SJSA1 (cell line): ENCODE results near the gene PLG. TPM values are rescaled to one million over a fixed set of nuclear protein-coding genes. Genes with fewer than 3 reads are reported as not detected.
A peak's percentile ranks its signal among the peaks of the same experiment; 100 is the strongest.
"Not testable (repeated sequence)": the region's sequence is repeated elsewhere in the genome, so short reads cannot be mapped to it uniquely, and the experiment has no call there.

Source experiments
- DNase-seq, 2 experiments: peaks; one replicate each; pipeline ENCODE4 v3.0.0-alpha.2; 2015 to 2020; ENCODE audit warnings: low spot score in 2 of 2, low read depth in 1 of 2
- H3K27ac ChIP-seq: fragments of 250-450 bp; sonication (Bioruptor Pico); 2 replicates; pipeline ENCODE4 v1.5.1; 2020; ENCODE audit warnings: mild to moderate bottlenecking, moderate library complexity
- H3K27me3 ChIP-seq: fragments of 250-450 bp; sonication (Bioruptor Pico); replicated peaks from 2 replicates; pipeline ENCODE4 v1.5.1; 2020; ENCODE audit warnings: mild to moderate bottlenecking, moderate library complexity
- H3K36me3 ChIP-seq: fragments of 250-450 bp; sonication (Bioruptor Pico); 2 replicates; pipeline ENCODE4 v1.5.1; 2020; ENCODE audit warnings: mild to moderate bottlenecking
- H3K4me1 ChIP-seq: fragments of 250-450 bp; sonication (Bioruptor Pico); replicated peaks from 2 replicates; pipeline ENCODE4 v1.6.1; 2021; ENCODE audit warnings: mild to moderate bottlenecking
- H3K4me3 ChIP-seq: fragments of 250-450 bp; sonication (Bioruptor Pico); 2 replicates; pipeline ENCODE4 v1.5.1; 2020; ENCODE audit warnings: mild to moderate bottlenecking
- H3K9me3 ChIP-seq: fragments of 250-450 bp; sonication (Bioruptor Pico); replicated peaks from 2 replicates; pipeline ENCODE4 v1.5.1; 2020; ENCODE audit warnings: mild to moderate bottlenecking
- total RNA-seq: library from RNA; depleted of rRNA; stranded (reverse); fragments of >200 nt; shearing (Covaris generic); gene quantifications from 2 replicates; pipeline ENCODE4 v1.2.3, GENCODE V29; 2014

Gene PLG
- total RNA-seq, 1 experiment from 2014 or later: not detected

GRCh38 chr6:160735523-160735922 lies 33.5 kb downstream of the PLG start:
- no peaks in the 10 kb centered on the region for H3K4me1 ChIP-seq
- no peak for DNase-seq
- H3K9me3 ChIP-seq: no peaks in the 10 kb centered on the region
- H3K4me3 ChIP-seq: no peak overlapping the region
- no peaks in the 10 kb centered on the region for H3K27me3 ChIP-seq
- no peaks in the 10 kb centered on the region for H3K36me3 ChIP-seq
- H3K27ac ChIP-seq: no peak overlapping the region

- H3K4me3 ChIP-seq: no peak overlapping the region
- H3K36me3 ChIP-seq: no peaks in the 10 kb centered on the region
- H3K4me1 ChIP-seq: no peaks in the 10 kb centered on the region
- no peaks in the 10 kb centered on the region for H3K27me3 ChIP-seq
- H3K9me3 ChIP-seq: no peaks in the 10 kb centered on the region
- DNase-seq: no peak
- no peak overlapping the region for H3K27ac ChIP-seq
These were observed 35.9 kb downstream of the PLG start for GRCh38 chr6:160737934-160738333.

GRCh38 chr6:160739955-160740354 lies 37.9 kb downstream of the PLG start:
- Histone ChIP-seq H3K36me3 (no peaks in the 10 kb centered on the region), H3K4me3 (no peak overlapping the region), H3K4me1 (no peaks in the 10 kb centered on the region), H3K27ac (no peak overlapping the region), H3K27me3 (no peaks in the 10 kb centered on the region), H3K9me3 (no peaks in the 10 kb centered on the region)
- DNase-seq: no peak

- not testable (repeated sequence) for DNase-seq, H3K27me3 ChIP-seq, H3K4me3 ChIP-seq, H3K36me3 ChIP-seq, H3K27ac ChIP-seq, H3K4me1 ChIP-seq, H3K9me3 ChIP-seq
These were observed 39.0 kb downstream of the PLG start for GRCh38 chr6:160741012-160741411.

- H3K27me3 ChIP-seq: no peaks in the 10 kb centered on the region
- H3K4me3 ChIP-seq: no peak overlapping the region
- H3K36me3 ChIP-seq: no peaks in the 10 kb centered on the region
- no peak for DNase-seq
- no peak overlapping the region for H3K27ac ChIP-seq
- H3K9me3 ChIP-seq: no peaks in the 10 kb centered on the region
- H3K4me1 ChIP-seq: no peaks in the 10 kb centered on the region
These were observed 40.0 kb downstream of the PLG start for GRCh38 chr6:160742090-160742489.

- Histone ChIP-seq H3K27ac (no peak overlapping the region), H3K36me3 (no peaks in the 10 kb centered on the region), H3K4me1 (no peaks in the 10 kb centered on the region), H3K27me3 (no peaks in the 10 kb centered on the region), H3K4me3 (no peak overlapping the region), H3K9me3 (no peaks in the 10 kb centered on the region)
- DNase-seq: no peak
These were observed 48.2 kb downstream of the PLG start for GRCh38 chr6:160750276-160750689.

GRCh38 chr6:160753211-160753610 lies 51.2 kb downstream of the PLG start:
- not testable (repeated sequence) for H3K27me3 ChIP-seq, H3K27ac ChIP-seq, H3K4me1 ChIP-seq, H3K4me3 ChIP-seq, DNase-seq, H3K9me3 ChIP-seq, H3K36me3 ChIP-seq

GRCh38 chr6:160755165-160755564 lies 53.1 kb downstream of the PLG start:
- H3K27me3 ChIP-seq: no peaks in the 10 kb centered on the region
- no peaks in the 10 kb centered on the region for H3K9me3 ChIP-seq
- H3K4me1 ChIP-seq: no peaks in the 10 kb centered on the region
- no peak overlapping the region for H3K4me3 ChIP-seq
- no peaks in the 10 kb centered on the region for H3K36me3 ChIP-seq
- no peak overlapping the region for H3K27ac ChIP-seq
- no peak for DNase-seq

- Histone ChIP-seq H3K4me3 (no peak overlapping the region), H3K36me3 (no peaks in the 10 kb centered on the region), H3K9me3 (no peaks in the 10 kb centered on the region), H3K4me1 (no peaks in the 10 kb centered on the region), H3K27me3 (no peaks in the 10 kb centered on the region), H3K27ac (no peak overlapping the region)
- DNase-seq: no peak
These were observed 54.0 kb downstream of the PLG start for GRCh38 chr6:160756021-160756420.

- H3K27ac ChIP-seq: no peak overlapping the region
- no peaks in the 10 kb centered on the region for H3K9me3 ChIP-seq
- H3K27me3 ChIP-seq: no peaks in the 10 kb centered on the region
- no peaks in the 10 kb centered on the region for H3K36me3 ChIP-seq
- DNase-seq: no peak
- no peak overlapping the region for H3K4me3 ChIP-seq
- H3K4me1 ChIP-seq: no peaks in the 10 kb centered on the region
These were observed 54.8 kb downstream of the PLG start for GRCh38 chr6:160756871-160757270.

- H3K9me3 ChIP-seq: no peaks in the 10 kb centered on the region
- H3K27ac ChIP-seq: no peak overlapping the region
- H3K4me3 ChIP-seq: no peak overlapping the region
- H3K27me3 ChIP-seq: no peaks in the 10 kb centered on the region
- H3K36me3 ChIP-seq: no peaks in the 10 kb centered on the region
- DNase-seq: no peak
- no peaks in the 10 kb centered on the region for H3K4me1 ChIP-seq
These were observed 62.8 kb downstream of the PLG start for GRCh38 chr6:160764847-160765246.

GRCh38 chr6:160765412-160765811 lies 63.4 kb downstream of the PLG start:
- no peaks in the 10 kb centered on the region for H3K9me3 ChIP-seq
- DNase-seq: no peak
- no peaks in the 10 kb centered on the region for H3K27me3 ChIP-seq
- H3K4me1 ChIP-seq: no peaks in the 10 kb centered on the region
- no peak overlapping the region for H3K27ac ChIP-seq
- H3K36me3 ChIP-seq: no peaks in the 10 kb centered on the region
- H3K4me3 ChIP-seq: no peak overlapping the region

GRCh38 chr6:160766657-160766988 lies 64.6 kb downstream of the PLG start:
- Histone ChIP-seq H3K9me3 (no peaks in the 10 kb centered on the region), H3K27ac (no peak overlapping the region), H3K4me1 (no peaks in the 10 kb centered on the region), H3K36me3 (no peaks in the 10 kb centered on the region), H3K4me3 (no peak overlapping the region), H3K27me3 (no peaks in the 10 kb centered on the region)
- DNase-seq: no peak

- peak in 1 of 2 experiments; percentile 3 for DNase-seq
- no peaks in the 10 kb centered on the region for H3K4me1 ChIP-seq
- no peaks in the 10 kb centered on the region for H3K9me3 ChIP-seq
- no peak overlapping the region for H3K27ac ChIP-seq
- no peak overlapping the region for H3K4me3 ChIP-seq
- H3K36me3 ChIP-seq: no peaks in the 10 kb centered on the region
- no peaks in the 10 kb centered on the region for H3K27me3 ChIP-seq
These were observed 65.1 kb downstream of the PLG start for GRCh38 chr6:160766989-160767646.

- Histone ChIP-seq H3K4me1 (no peaks in the 10 kb centered on the region), H3K9me3 (no peaks in the 10 kb centered on the region), H3K27me3 (no peaks in the 10 kb centered on the region), H3K27ac (no peak overlapping the region), H3K4me3 (no peak overlapping the region), H3K36me3 (no peaks in the 10 kb centered on the region)
- DNase-seq: no peak
These were observed 65.6 kb downstream of the PLG start for GRCh38 chr6:160767647-160768019.
